ENCODE measurements around the gene TRABD2A.

- no peak for TF ChIP-seq EZH2 (IDR thresholded peaks at IDR 0.05; ENCODE audit: low read length, missing control alignments)
- no peak for TF ChIP-seq CTCF (conservative IDR thresholded peaks at IDR 0.05 in 1 of 2, IDR thresholded peaks at IDR 0.05 in 1 of 2; ENCODE audit: low read depth in 1 of 2, low read length in 2 of 2)
These were observed 98.0 kb downstream of the TRABD2A start for GRCh38 chr2:84782717-84783442.
